Smooth muscle cell (in vitro differentiated cells): ENCODE data around the gene PLEKHG3. TPM values are rescaled to one million over a fixed set of nuclear protein-coding genes. Genes with fewer than 3 reads are reported as not detected.

Experiments
- DNase-seq: peaks from one replicate; lab custom pipeline; 2025; ENCODE audit not compliant: unreplicated experiment; lab: John Stamatoyannopoulos, UW
- H2AFZ ChIP-seq: fragments of 200-600 bp; sonication (generic); 2 replicates; pipeline ENCODE4 v1.6.0; 2016; ENCODE audit warnings: antibody characterized with exemption, low read depth, mild to moderate bottlenecking
- H3F3A ChIP-seq: fragments of 200-600 bp; sonication (generic); 2 replicates; pipeline ENCODE4 v1.6.0; 2017; ENCODE audit warnings: antibody characterized with exemption, low read depth
- H3K27ac ChIP-seq: fragments of 200-600 bp; sonication (generic); 2 replicates; pipeline ENCODE4 v1.5.1; 2016; ENCODE audit warnings: low read depth, mild to moderate bottlenecking
- H3K27me3 ChIP-seq: fragments of 200-600 bp; sonication (generic); 2 replicates; pipeline ENCODE4 v1.6.1; 2016; ENCODE audit warnings: low read depth, mild to moderate bottlenecking
- H3K36me3 ChIP-seq: fragments of 200-600 bp; sonication (generic); 2 replicates; pipeline ENCODE4 v1.5.1; 2016; ENCODE audit warnings: low read depth
- H3K4me1 ChIP-seq: fragments of 200-600 bp; sonication (generic); 2 replicates; pipeline ENCODE4 v1.5.1; 2016; ENCODE audit warnings: low read depth
- H3K4me2 ChIP-seq: fragments of 200-600 bp; sonication (generic); 2 replicates; pipeline ENCODE4 v1.6.0; 2016; ENCODE audit warnings: mild to moderate bottlenecking
- H3K4me3 ChIP-seq: fragments of 200-600 bp; sonication (generic); 2 replicates; pipeline ENCODE4 v1.5.1; 2016; ENCODE audit warnings: mild to moderate bottlenecking
- H3K79me2 ChIP-seq: fragments of 200-600 bp; sonication (generic); 2 replicates; pipeline ENCODE4 v1.6.0; 2016; ENCODE audit warnings: low read depth, mild to moderate bottlenecking
- H3K9ac ChIP-seq: fragments of 200-600 bp; sonication (generic); 2 replicates; pipeline ENCODE4 v1.6.0; 2016; ENCODE audit warnings: low read depth
- H3K9me3 ChIP-seq: fragments of 200-600 bp; sonication (generic); replicated peaks from 2 replicates; pipeline ENCODE4 v1.5.1; 2016; ENCODE audit warnings: low read depth
- H4K20me1 ChIP-seq: fragments of 200-600 bp; sonication (generic); 2 replicates; pipeline ENCODE4 v1.6.0; 2016; ENCODE audit warnings: low read depth
- WGBS: methylation state at CpG from one replicate; pipeline ENCODE4 v1.1.7; 2016; ENCODE audit warnings: low lambda C conversion rate; 5-methylcytosine and 5-hydroxymethylcytosine counted together
- polyA plus RNA-seq: library from polyadenylated mRNA; unstranded; fragments of >200 nt; fragmentation: Nextera tagmentation; extraction: Ambion mirVana; gene quantifications from 2 replicates; pipeline ENCODE4 v1.2.1, GENCODE V29; 2016
- total RNA-seq: library from RNA; depleted of rRNA; stranded (reverse); fragments of >200 nt; gene quantifications from 2 replicates; pipeline ENCODE4 v1.2.3, GENCODE V29; 2014
- TF ChIP-seq, protein P1 (sequence below): fragments of 200-600 bp; sonication (generic); IDR thresholded peaks from 2 replicates; pipeline ENCODE4 v1.5.1; 2017; ENCODE audit warnings: borderline replicate concordance, mild to moderate bottlenecking, antibody characterized with exemption; ENCODE audit not compliant: insufficient read depth, poor library complexity, severe bottlenecking

The PLEKHG3 gene
- total and polyA plus RNA-seq, 2 experiments from 2014 or later, result 17.6 to 18.3 TPM

DNA sequence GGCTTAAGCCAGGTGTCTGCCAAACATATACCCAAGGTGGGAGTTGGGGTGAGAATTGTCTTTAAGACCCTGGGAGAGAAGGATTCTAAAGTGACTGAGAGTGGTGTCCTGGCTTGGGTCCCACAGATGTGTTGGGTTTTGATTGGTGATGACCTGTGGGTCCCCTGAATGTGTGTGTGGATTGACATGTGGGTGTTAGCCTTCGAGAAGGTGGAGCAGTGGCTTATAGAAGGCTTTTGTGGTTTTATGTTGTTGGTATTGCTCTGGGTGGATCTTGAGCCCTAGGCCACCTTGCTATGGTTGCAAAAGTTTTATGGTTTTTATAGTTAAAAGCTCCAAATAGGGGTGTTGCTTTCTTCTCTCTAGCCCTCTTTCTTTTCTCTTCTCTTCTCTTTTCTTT is 29.7 kb downstream of the PLEKHG3 start:
- TF ChIP-seq, protein P1, sequence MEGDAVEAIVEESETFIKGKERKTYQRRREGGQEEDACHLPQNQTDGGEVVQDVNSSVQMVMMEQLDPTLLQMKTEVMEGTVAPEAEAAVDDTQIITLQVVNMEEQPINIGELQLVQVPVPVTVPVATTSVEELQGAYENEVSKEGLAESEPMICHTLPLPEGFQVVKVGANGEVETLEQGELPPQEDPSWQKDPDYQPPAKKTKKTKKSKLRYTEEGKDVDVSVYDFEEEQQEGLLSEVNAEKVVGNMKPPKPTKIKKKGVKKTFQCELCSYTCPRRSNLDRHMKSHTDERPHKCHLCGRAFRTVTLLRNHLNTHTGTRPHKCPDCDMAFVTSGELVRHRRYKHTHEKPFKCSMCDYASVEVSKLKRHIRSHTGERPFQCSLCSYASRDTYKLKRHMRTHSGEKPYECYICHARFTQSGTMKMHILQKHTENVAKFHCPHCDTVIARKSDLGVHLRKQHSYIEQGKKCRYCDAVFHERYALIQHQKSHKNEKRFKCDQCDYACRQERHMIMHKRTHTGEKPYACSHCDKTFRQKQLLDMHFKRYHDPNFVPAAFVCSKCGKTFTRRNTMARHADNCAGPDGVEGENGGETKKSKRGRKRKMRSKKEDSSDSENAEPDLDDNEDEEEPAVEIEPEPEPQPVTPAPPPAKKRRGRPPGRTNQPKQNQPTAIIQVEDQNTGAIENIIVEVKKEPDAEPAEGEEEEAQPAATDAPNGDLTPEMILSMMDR, result no peak
- H2AFZ ChIP-seq, result no peak overlapping the region
- no peak overlapping the region for H3K9ac ChIP-seq
- H3K36me3 ChIP-seq, result no peaks in the 10 kb centered on the region
- H3K4me2 ChIP-seq, result no peak overlapping the region
- H3F3A ChIP-seq, result no peaks in the 10 kb centered on the region
- peaks cover 14% of the 10 kb centered on the region for H4K20me1 ChIP-seq
- no peaks in the 10 kb centered on the region for H3K9me3 ChIP-seq
- peaks cover 3% of the 10 kb centered on the region for H3K4me1 ChIP-seq
- H3K79me2 ChIP-seq, result peaks cover 10% of the 10 kb centered on the region
- no peak overlapping the region for H3K4me3 ChIP-seq
- H3K27ac ChIP-seq, result no peak overlapping the region
- WGBS, result 88% methylated on average over 1 of the region's 1 CpG
- DNase-seq, result no peak
- H3K27me3 ChIP-seq, result no peaks in the 10 kb centered on the region

DNA sequence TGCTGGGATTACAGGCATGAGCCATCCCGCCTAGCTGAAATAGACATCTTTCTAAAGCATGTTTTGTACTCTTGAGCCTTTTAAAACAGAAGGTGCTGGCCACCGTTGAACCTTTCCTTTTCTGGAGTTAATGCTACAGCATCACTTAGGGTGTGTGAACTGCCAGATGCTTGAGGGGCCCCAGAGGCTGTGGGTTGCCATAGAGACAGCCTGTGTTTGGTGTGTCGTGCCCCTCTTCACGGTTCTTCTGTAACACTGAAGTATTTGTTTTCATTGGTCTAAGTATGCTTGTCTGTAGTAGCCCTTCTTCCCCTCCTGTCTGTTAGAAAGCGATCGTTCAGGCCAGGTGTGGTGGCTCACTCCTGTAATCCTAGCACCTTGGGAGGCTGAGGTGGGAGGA is 30.8 kb downstream of the PLEKHG3 start:
- TF ChIP-seq, protein P1, result no peak
- H3K4me3 ChIP-seq, result no peak overlapping the region
- no peak overlapping the region for H3K9ac ChIP-seq
- H3K27ac ChIP-seq, result no peak overlapping the region
- H3K9me3 ChIP-seq, result no peaks in the 10 kb centered on the region
- H3K79me2 ChIP-seq, result peaks cover 8% of the 10 kb centered on the region
- H3K36me3 ChIP-seq, result no peaks in the 10 kb centered on the region
- no peaks in the 10 kb centered on the region for H3F3A ChIP-seq
- H4K20me1 ChIP-seq, result peaks cover 14% of the 10 kb centered on the region
- H2AFZ ChIP-seq, result no peak overlapping the region
- no peaks in the 10 kb centered on the region for H3K27me3 ChIP-seq
- peaks cover 3% of the 10 kb centered on the region for H3K4me1 ChIP-seq
- 89% methylated on average over 6 of the region's 6 CpGs for WGBS
- DNase-seq, result no peak
- H3K4me2 ChIP-seq, result no peak overlapping the region

GRCh38 chr14:64736271-64737169 is 32.3 kb downstream of the PLEKHG3 start:
- H3K4me1 ChIP-seq, result peaks cover 3% of the 10 kb centered on the region
- no peaks in the 10 kb centered on the region for H3K9me3 ChIP-seq
- H3K4me2 ChIP-seq, result no peak overlapping the region
- H3K4me3 ChIP-seq, result no peak overlapping the region
- H2AFZ ChIP-seq, result no peak overlapping the region
- 90% methylated on average over 27 of the region's 28 CpGs for WGBS
- no peaks in the 10 kb centered on the region for H3K27me3 ChIP-seq
- H3K9ac ChIP-seq, result no peak overlapping the region
- H3K79me2 ChIP-seq, result peaks cover 8% of the 10 kb centered on the region
- H3F3A ChIP-seq, result no peaks in the 10 kb centered on the region
- peaks cover 14% of the 10 kb centered on the region for H4K20me1 ChIP-seq
- no peak for DNase-seq
- H3K36me3 ChIP-seq, result no peaks in the 10 kb centered on the region
- TF ChIP-seq, protein P1, result no peak
- no peak overlapping the region for H3K27ac ChIP-seq
